ENCODE results near the gene PTAFR.

PTAFR gene

DNA sequence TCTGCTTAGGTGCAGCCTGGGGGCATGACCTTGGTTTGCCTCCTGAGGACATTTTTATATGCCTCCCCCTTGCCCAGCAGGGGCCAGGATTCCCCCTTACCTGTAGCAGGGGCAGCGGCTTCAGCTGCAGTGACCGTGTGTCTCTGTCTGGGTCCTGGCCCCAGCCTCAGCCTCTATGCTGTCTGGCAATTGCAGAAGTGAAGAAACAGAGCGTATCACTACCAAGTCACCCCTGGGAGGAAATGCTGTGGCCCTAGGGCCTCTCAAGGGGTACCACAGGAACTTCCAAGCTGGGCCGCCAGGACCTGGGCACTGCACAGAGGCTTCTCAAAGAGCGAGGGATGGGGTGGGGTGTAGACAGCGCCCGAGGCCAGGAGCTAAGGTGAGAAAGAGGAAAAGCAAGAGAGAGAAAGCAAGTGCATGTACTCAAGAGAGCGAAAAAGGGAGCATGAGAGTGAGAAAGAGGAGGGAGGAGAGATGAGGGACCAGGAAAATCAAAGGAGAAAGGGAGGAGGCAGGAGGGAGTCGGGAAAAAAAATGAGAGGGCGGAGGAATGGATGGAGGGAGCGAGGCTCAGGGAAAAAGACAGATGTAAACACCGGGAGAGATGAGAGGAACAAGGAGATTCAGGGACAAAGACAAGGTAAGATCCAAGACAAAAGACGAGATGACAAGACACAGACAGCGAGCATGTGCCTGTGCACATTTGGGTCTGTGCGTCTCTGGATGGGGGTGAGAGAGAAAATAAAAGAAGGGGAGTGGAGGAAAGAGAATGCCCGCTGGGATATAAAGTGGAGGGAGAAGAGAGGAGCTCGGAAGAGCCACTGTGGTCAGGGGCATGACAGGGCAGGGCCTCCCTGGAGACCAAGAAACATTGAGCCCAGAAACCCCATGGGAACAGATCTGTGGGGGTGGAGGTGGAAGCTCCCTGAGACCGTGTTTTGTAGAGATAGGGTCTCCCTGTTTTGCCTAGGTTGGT is at the start of gene PTAFR:
Gene PTAFR (minus strand): TSS at position 199 of the 979 bp plus-strand sequence. CDS start 25,669 bp downstream, outside the sequence.
- TF ChIP-seq CTCF (IDR thresholded peaks at IDR 0.05) = no peak
- TF ChIP-seq ZFX (IDR thresholded peaks at IDR 0.05; ENCODE audit: borderline replicate concordance) = no peak
- H3K27ac ChIP-seq = no peak within 1 kb of the TSS

DNA sequence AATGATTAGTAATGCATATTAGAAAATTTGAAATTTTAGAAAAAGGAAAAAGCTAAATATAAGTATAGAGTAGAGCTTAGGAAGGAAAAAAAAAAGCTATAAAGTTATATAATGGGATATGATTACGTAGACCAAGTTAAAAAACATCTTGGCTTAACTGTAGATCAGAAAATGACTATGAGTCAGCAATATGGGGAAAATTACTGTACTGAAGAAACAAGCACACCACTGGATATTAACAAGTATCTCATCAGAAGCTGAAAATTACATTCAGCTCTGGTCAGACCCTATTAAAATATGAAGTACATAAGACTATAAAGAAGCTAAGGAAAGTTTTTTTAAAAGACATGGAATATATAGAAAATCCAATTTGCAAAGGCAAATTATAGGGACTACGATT is 36.8 kb upstream of the PTAFR start:
- no peak for TF ChIP-seq ZFX (IDR thresholded peaks at IDR 0.05; ENCODE audit: borderline replicate concordance)
- TF ChIP-seq CTCF (IDR thresholded peaks at IDR 0.05) = no peak
- no peak overlapping the region for H3K27ac ChIP-seq

DNA sequence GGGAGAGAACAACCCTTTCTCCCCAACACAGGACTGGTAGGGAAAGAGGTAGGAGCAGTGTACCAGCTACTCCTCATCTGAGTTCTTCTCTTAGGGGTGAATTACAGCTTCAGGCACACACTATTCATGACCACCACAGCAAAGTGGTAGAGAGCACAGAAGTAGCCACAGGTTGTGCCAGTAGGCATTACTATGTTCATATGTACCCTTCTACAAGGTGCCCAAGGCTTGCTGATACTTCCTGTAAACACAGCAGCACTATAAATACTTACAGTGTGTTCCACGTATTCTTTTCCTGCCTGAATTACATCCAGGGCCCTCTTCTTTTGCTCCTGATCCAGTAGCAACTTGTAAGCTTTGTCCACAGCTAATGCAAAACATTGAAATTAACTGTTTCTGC is 33.2 kb upstream of the PTAFR start:
- no peak overlapping the region for H3K27ac ChIP-seq
- TF ChIP-seq ZFX (IDR thresholded peaks at IDR 0.05; ENCODE audit: borderline replicate concordance) (no peak), CTCF (IDR thresholded peaks at IDR 0.05) (no peak)

- no peak overlapping the region for H3K27ac ChIP-seq
- TF ChIP-seq CTCF (IDR thresholded peaks at IDR 0.05) (peak; percentile 82), ZFX (IDR thresholded peaks at IDR 0.05; ENCODE audit: borderline replicate concordance) (no peak)
Measured at GRCh38 chr1:28208818-28209441, 32.4 kb upstream of the PTAFR start.

GRCh38 chr1:28205243-28205642 is 28.8 kb upstream of the PTAFR start:
- TF ChIP-seq CTCF (IDR thresholded peaks at IDR 0.05) = no peak
- TF ChIP-seq ZFX (IDR thresholded peaks at IDR 0.05; ENCODE audit: borderline replicate concordance) = no peak

DNA sequence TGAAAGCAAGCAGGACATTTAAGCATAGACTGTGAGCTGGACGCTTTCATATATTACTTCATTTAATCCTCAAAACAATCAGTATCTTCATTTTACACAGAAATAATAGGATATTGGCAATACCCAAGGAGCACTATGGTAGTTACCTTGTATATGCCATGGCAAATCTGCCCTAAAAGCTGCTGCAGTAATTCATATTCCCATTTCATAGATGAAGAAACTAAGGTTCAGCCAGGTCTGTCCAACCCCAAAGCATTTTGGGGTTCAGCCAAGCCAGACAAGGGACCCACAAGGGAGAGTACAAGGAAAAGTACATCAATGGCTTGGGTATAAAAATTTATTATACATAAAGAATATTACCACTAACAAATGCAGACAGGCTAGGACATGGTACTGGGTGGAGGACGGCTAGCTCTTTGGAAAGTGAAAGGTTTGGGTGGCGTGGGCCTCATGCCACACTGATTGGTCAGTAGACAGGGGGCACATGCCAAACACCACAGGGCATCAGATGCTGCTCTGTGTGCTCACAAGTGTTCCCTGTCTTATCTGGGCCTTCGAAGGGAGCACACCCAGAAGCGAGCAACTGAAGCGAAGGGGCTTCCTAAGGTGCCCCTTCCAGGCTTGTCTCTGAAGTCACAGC is 23.9 kb upstream of the PTAFR start:
- TF ChIP-seq ZFX (IDR thresholded peaks at IDR 0.05; ENCODE audit: borderline replicate concordance) = no peak
- no peak for TF ChIP-seq CTCF (IDR thresholded peaks at IDR 0.05)

More at GRCh38 chr1:28205243-28205642, 28.8 kb upstream of the PTAFR start:
- H3K27ac ChIP-seq = no peak overlapping the region

More for the DNA sequence above, 23.9 kb upstream of the PTAFR start:
- no peak overlapping the region for H3K27ac ChIP-seq

Measured in 22Rv1 (cell line).